Measurements from ENCODE around the gene AGBL3. TPM values are rescaled to one million over a fixed set of nuclear protein-coding genes. Genes with fewer than 3 reads are reported as not detected.
A peak's percentile ranks its signal among the peaks of the same experiment; 100 is the strongest.

The AGBL3 gene
- total RNA-seq, 1 donor from 2014 or later = 4.9 TPM

- Histone ChIP-seq H3K36me3 (no peaks in the 10 kb centered on the region), H3K9me3 (no peaks in the 10 kb centered on the region), H3K27ac (peak overlapping the region; percentile 56), H3K4me1 (peaks cover 34% of the 10 kb centered on the region), H3K4me3 (no peak overlapping the region), H3K27me3 (no peaks in the 10 kb centered on the region)
- intact Hi-C loops (cut with DNase I) = loop anchor here (10.0 kb wide), 1 partner anchor 477 kb away; no protein-coding TSS in a partner anchor
- no peak for TF ChIP-seq POLR2AphosphoS5 (IDR thresholded peaks at IDR 0.05; ENCODE audit: insufficient read depth in 1 of 2, low read depth in 1 of 2)
- DNase-seq (ENCODE audit: extremely low spot score in 2 of 2) = no peak
Observed at GRCh38 chr7:135161669-135162068, 175.4 kb downstream of the AGBL3 start.

GRCh38 chr7:135162382-135163001 is 176.2 kb downstream of the AGBL3 start:
- Histone ChIP-seq H3K27me3 (no peaks in the 10 kb centered on the region), H3K27ac (no peak overlapping the region), H3K4me3 (no peak overlapping the region), H3K9me3 (no peaks in the 10 kb centered on the region), H3K4me1 (peaks cover 36% of the 10 kb centered on the region), H3K36me3 (peaks cover 0 to 7% of the 10 kb centered on the region in 2 donors)
- intact Hi-C loops (cut with DNase I) = loop anchor here (10.0 kb wide), 1 partner anchor 478 kb away; no protein-coding TSS in a partner anchor
- TF ChIP-seq CTCF (IDR thresholded peaks at IDR 0.05) = no peak
- no peak for TF ChIP-seq POLR2AphosphoS5 (IDR thresholded peaks at IDR 0.05; ENCODE audit: insufficient read depth in 1 of 2, low read depth in 1 of 2)
- no peak for TF ChIP-seq POLR2A (IDR thresholded peaks at IDR 0.05)
- DNase-seq (ENCODE audit: extremely low spot score in 2 of 2) = no peak

- no peaks in the 10 kb centered on the region for H3K9me3 ChIP-seq
- TF ChIP-seq POLR2AphosphoS5 (IDR thresholded peaks at IDR 0.05; ENCODE audit: insufficient read depth in 1 of 2, low read depth in 1 of 2) (no peak), CTCF (IDR thresholded peaks at IDR 0.05) (no peak), POLR2A (IDR thresholded peaks at IDR 0.05) (no peak)
- no peaks in the 10 kb centered on the region for H3K27me3 ChIP-seq
- no peak for DNase-seq (ENCODE audit: extremely low spot score in 2 of 2)
- H3K4me1 ChIP-seq = peaks cover 44% of the 10 kb centered on the region
- H3K4me3 ChIP-seq = no peak overlapping the region
- peak overlapping the region; percentile 42 for H3K27ac ChIP-seq
- peaks cover 0 to 10% of the 10 kb centered on the region in 2 donors for H3K36me3 ChIP-seq
- intact Hi-C loops (cut with DNase I) = loop anchor here (10.0 kb wide), 1 partner anchor 480 kb away; no protein-coding TSS in a partner anchor
Observed at GRCh38 chr7:135164357-135165061, 178.2 kb downstream of the AGBL3 start.

GRCh38 chr7:135165862-135166261 is 179.6 kb downstream of the AGBL3 start:
- Histone ChIP-seq H3K4me3 (no peak overlapping the region), H3K27ac (peak overlapping the region; percentile 42), H3K9me3 (no peaks in the 10 kb centered on the region), H3K36me3 (peaks cover 0 to 10% of the 10 kb centered on the region in 2 donors), H3K27me3 (no peaks in the 10 kb centered on the region), H3K4me1 (peaks cover 38% of the 10 kb centered on the region)
- no peak for DNase-seq (ENCODE audit: extremely low spot score in 2 of 2)
- TF ChIP-seq POLR2A (IDR thresholded peaks at IDR 0.05) = no peak
- no peak for TF ChIP-seq POLR2AphosphoS5 (IDR thresholded peaks at IDR 0.05; ENCODE audit: insufficient read depth in 1 of 2, low read depth in 1 of 2)
- TF ChIP-seq CTCF (IDR thresholded peaks at IDR 0.05) = no peak
- intact Hi-C loops (cut with DNase I) = loop anchor here (10.0 kb wide), 1 partner anchor 481 kb away; no protein-coding TSS in a partner anchor

GRCh38 chr7:135166338-135166990 is 180.2 kb downstream of the AGBL3 start:
- peaks cover 38% of the 10 kb centered on the region for H3K4me1 ChIP-seq
- intact Hi-C loops (cut with DNase I) = loop anchor here (10.0 kb wide), 1 partner anchor 482 kb away; no protein-coding TSS in a partner anchor
- H3K27me3 ChIP-seq = no peaks in the 10 kb centered on the region

More at GRCh38 chr7:135166338-135166990, 180.2 kb downstream of the AGBL3 start:
- no peak overlapping the region for H3K4me3 ChIP-seq
- H3K27ac ChIP-seq = peak overlapping the region; percentile 1
- DNase-seq (ENCODE audit: extremely low spot score in 2 of 2) = no peak
- H3K36me3 ChIP-seq = peaks cover 0 to 10% of the 10 kb centered on the region in 2 donors
- no peaks in the 10 kb centered on the region for H3K9me3 ChIP-seq
- TF ChIP-seq CTCF (IDR thresholded peaks at IDR 0.05) (no peak), POLR2A (IDR thresholded peaks at IDR 0.05) (no peak), POLR2AphosphoS5 (IDR thresholded peaks at IDR 0.05; ENCODE audit: insufficient read depth in 1 of 2, low read depth in 1 of 2) (peak in 1 of 2 donors; percentile 38)
